Measurements from ENCODE around the gene ANKUB1. TPM values are rescaled to one million over a fixed set of nuclear protein-coding genes. Genes with fewer than 3 reads are reported as not detected.
A peak's percentile ranks its signal among the peaks of the same experiment; 100 is the strongest.

Gene ANKUB1
- total and polyA plus RNA-seq, 10 donors, result 0.03 to 0.10 TPM; not detected in 8

DNA sequence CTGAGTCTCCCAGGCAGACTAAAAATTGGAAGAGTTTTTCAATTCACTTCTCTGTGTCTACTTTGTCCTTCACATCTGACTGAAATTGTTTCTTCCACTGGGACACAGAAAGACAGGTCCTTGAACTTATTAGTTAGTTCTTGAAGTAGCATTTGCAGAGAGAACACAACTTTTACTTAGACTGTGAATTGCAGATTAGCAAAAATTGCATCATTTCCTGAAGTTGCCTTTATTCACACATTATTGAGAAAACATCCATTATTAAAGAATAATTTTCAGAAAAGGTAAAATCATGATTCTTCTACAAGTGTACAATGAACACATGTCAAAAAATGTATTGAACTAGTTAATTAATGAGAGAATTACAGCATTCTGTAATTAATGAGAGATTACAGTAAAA lies 38.6 kb downstream of the ANKUB1 start:
- Histone ChIP-seq H3K27ac (no peak overlapping the region), H3K9me3 (no peaks in the 10 kb centered on the region), H3K27me3 (replicated peaks in 1 of 7) (no peaks in the 10 kb centered on the region), H3K36me3 (peaks cover 0 to 24% (median 8%) of the 10 kb centered on the region in 6 donors), H3K4me1 (peaks cover 8 to 42% (median 25%) of the 10 kb centered on the region in 6 donors), H3K4me3 (peak overlapping the region in 1 of 8 donors; percentile 84)
- intact Hi-C loops (cut with DNase I; ENCODE audit: low total_unique reads), result no loop called here
- DNase-seq, result no peak
- no peak for TF ChIP-seq POLR2A (IDR thresholded peaks at IDR 0.05)
- no peak for TF ChIP-seq POLR2AphosphoS5 (IDR thresholded peaks at IDR 0.05)
- TF ChIP-seq CTCF (IDR thresholded peaks at IDR 0.05 in 8 of 11, conservative IDR thresholded peaks at IDR 0.05 in 3 of 11), result no peak

DNA sequence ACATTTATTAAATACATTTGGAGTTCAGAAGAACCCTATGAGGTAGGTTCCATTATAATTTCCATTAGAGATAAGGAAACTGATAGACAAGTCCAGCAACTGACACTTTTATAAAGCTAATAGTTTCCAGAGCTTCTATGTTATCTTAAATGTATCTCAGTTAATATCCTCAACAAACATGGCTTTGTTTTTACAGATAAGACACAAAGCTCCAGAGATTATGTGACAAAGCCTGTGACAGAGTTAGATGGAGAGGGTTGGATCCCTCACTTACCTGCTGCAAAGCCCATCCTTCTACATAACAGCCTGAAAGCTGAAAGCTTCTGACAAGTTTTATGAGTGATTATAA lies 39.6 kb downstream of the ANKUB1 start:
- DNase-seq, result no peak
- TF ChIP-seq POLR2AphosphoS5 (IDR thresholded peaks at IDR 0.05) (no peak), CTCF (IDR thresholded peaks at IDR 0.05 in 8 of 11, conservative IDR thresholded peaks at IDR 0.05 in 3 of 11) (no peak), POLR2A (IDR thresholded peaks at IDR 0.05) (no peak)
- peak overlapping the region; percentile 49 to 87 (median 78) for H3K4me3 ChIP-seq
- peaks cover 8 to 42% (median 25%) of the 10 kb centered on the region in 6 donors for H3K4me1 ChIP-seq
- no peaks in the 10 kb centered on the region for H3K27me3 ChIP-seq (replicated peaks in 1 of 7)
- no peaks in the 10 kb centered on the region for H3K9me3 ChIP-seq
- H3K36me3 ChIP-seq, result peaks cover 0 to 34% (median 17%) of the 10 kb centered on the region in 6 donors
- intact Hi-C loops (cut with DNase I; ENCODE audit: low total_unique reads), result no loop called here
- H3K27ac ChIP-seq, result peak overlapping the region in 7 of 8 donors; percentile 30 to 87 (median 84)

DNA sequence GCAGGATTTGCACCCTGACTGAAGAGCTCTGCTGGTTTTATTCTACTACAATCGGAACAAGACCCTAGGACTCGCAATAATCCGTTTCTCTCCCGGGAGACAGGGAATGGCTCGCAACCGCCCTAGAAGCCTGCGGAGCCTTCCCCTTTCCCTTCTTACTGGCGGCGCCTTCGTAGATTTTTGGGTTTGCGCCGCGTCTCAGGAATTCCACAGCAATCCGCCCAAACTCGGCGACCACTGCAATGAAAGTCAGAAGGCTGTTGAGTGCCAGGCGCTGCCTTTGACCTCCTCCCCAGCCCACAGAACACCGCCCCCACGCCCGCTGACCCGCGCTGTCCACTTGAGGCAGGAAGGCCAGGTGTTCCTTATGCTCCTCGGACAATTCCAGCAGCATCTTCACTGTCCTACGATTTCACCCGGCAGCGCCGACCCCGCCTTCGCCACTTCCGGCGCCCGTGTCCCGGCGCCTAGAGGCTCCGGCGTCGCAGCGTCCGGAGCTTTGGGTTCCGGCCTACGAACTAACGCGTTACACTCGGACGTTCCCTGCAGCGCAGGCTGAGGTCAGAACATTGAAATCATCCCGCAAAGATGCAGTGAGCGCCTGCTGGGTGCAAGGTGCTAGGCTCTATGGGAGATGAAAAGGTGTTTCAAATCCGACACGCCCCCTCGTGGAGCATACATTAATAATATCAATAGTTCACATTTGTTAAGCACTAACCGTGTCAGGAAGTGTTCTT lies 40.1 kb downstream of the ANKUB1 start, which contains the start of gene COMMD2:
Gene COMMD2, minus strand, starts transcription at position 439 of the 737 bp plus-strand sequence. Its CDS starts 45 bp downstream, at position 394.
- 0% methylated on average over 50 to 52 of the region's 52 CpGs for WGBS, 5 donors

More for the DNA sequence above, 40.1 kb downstream of the ANKUB1 start, which contains the start of gene COMMD2:
- peak within 1 kb of the TSS; percentile 30 to 87 (median 83) for H3K27ac ChIP-seq
- TF ChIP-seq POLR2AphosphoS5 (IDR thresholded peaks at IDR 0.05) (peak; percentile 91 to 95 (median 92)), CTCF (IDR thresholded peaks at IDR 0.05 in 8 of 11, conservative IDR thresholded peaks at IDR 0.05 in 3 of 11) (peak in 7 of 11 experiments; percentile 6 to 60 (median 33)), POLR2A (IDR thresholded peaks at IDR 0.05) (peak in 1 of 3 donors; percentile 45)
- peak within 1 kb of the TSS; percentile 49 to 87 (median 78) for H3K4me3 ChIP-seq
- peaks cover 8 to 42% (median 25%) of the 10 kb centered on the region in 6 donors for H3K4me1 ChIP-seq
- peak; percentile 93 for DNase-seq
- no peaks in the 10 kb centered on the region for H3K27me3 ChIP-seq (replicated peaks in 1 of 7)
- peaks cover 0 to 39% (median 22%) of the 10 kb centered on the region in 6 donors for H3K36me3 ChIP-seq
- intact Hi-C loops (cut with DNase I; ENCODE audit: low total_unique reads), result no loop called here
- no peaks in the 10 kb centered on the region for H3K9me3 ChIP-seq

All from spleen (tissue), 11 donors.